ENCODE results near the gene TGFBR2. TPM values are rescaled to one million over a fixed set of nuclear protein-coding genes. Genes with fewer than 3 reads are reported as not detected.

The TGFBR2 gene
- total and polyA plus RNA-seq, 2 of the 13 experiments (the other 11 are each of a cell fraction or from before 2014, with no cell fraction given), result 82.2 to 187 TPM

GRCh38 chr3:30738605-30739004 is 132.2 kb downstream of the TGFBR2 start:
- no peak overlapping the region for H2AFZ ChIP-seq (ENCODE audit: low read length)
- H3K4me2 ChIP-seq (ENCODE audit: low read depth, low read length), result no peak overlapping the region
- no peak overlapping the region for H3K9ac ChIP-seq (ENCODE audit: insufficient read depth, low read depth, low read length)
- TF ChIP-seq ZNF296 (CRISPR knock-in tag; conservative IDR thresholded peaks at IDR 0.05), result no peak
- TF ChIP-seq E2F1 (CRISPR knock-in tag; IDR thresholded peaks at IDR 0.05), result no peak
- no peak for TF ChIP-seq KLF12 (CRISPR knock-in tag; IDR thresholded peaks at IDR 0.05; ENCODE audit: borderline replicate concordance)
- no peak for TF ChIP-seq GTF2F1 (IDR thresholded peaks at IDR 0.05; ENCODE audit: low read length)
- no peak for TF ChIP-seq PCBP2 (optimal IDR thresholded peaks at IDR 0.05; ENCODE audit: low read depth, low read length, poor library complexity, severe bottlenecking)
- no peak for TF ChIP-seq CREB1 (IDR thresholded peaks at IDR 0.05)
- no peak for TF ChIP-seq CREB1 (CRISPR knock-in tag; IDR thresholded peaks at IDR 0.05)
- no peak for TF ChIP-seq SIN3A (IDR thresholded peaks at IDR 0.05; ENCODE audit: borderline replicate concordance, low read depth, low read length)
- TF ChIP-seq ATF4 (CRISPR knock-in tag; IDR thresholded peaks at IDR 0.05), result no peak
- TF ChIP-seq HDAC2 (CRISPR knock-in tag; IDR thresholded peaks at IDR 0.05), result no peak
- TF ChIP-seq YEATS4 (CRISPR knock-in tag; IDR thresholded peaks at IDR 0.05; ENCODE audit: borderline replicate concordance), result no peak
- no peak for TF ChIP-seq ZNF326 (CRISPR knock-in tag; IDR thresholded peaks at IDR 0.05; ENCODE audit: borderline replicate concordance)
- no peak for TF ChIP-seq RXRB (CRISPR knock-in tag; IDR thresholded peaks at IDR 0.05; ENCODE audit: borderline replicate concordance)
- no peak for TF ChIP-seq ZBTB34 (CRISPR knock-in tag; IDR thresholded peaks at IDR 0.05)
- TF ChIP-seq RFX1 (IDR thresholded peaks at IDR 0.05), result no peak
- no peaks in the 10 kb centered on the region for H4K20me1 ChIP-seq (ENCODE audit: insufficient read depth, low read length)
- no peaks in the 10 kb centered on the region for H3K4me1 ChIP-seq (ENCODE audit: insufficient read depth, low read length)
- no TSS peak for BruUV-seq (replicated peaks)
- DNase-seq (ENCODE audit: low spot score) (no peak), FAIRE-seq (no peak), ATAC-seq (no peak)
- 38% methylated on average over 3 of the region's 3 CpGs for WGBS (ENCODE audit: low lambda C conversion rate)
- peaks cover 0 to 7% of the 10 kb centered on the region in 2 experiments; a peak in 2 of 5 replicates for H3K27me3 ChIP-seq (ENCODE audit: control insufficient read depth in 1 of 2, insufficient read depth in 2 of 2, low read length in 2 of 2)
- no peaks in the 10 kb centered on the region for H3K9me3 ChIP-seq (ENCODE audit: low read length)
- ChIA-PET CTCF (ENCODE audit: low intra/inter-chr PET ratio, low total read pairs) (no interaction called here), POLR2A (no interaction called here)
- intact Hi-C loops (cut with micrococcal nuclease; ENCODE audit: unreplicated experiment) (no loop called here), in situ Hi-C loops (cut with HindIII; ENCODE audit: extremely low pct_ligation_motif_present, low pct_unique_long_range_greater_than_20kb) (no loop called here)
- no peaks in the 10 kb centered on the region for H3K79me2 ChIP-seq (ENCODE audit: insufficient read depth, low read length)
- H3K27ac ChIP-seq (ENCODE audit: extremely low read length, insufficient read depth, low read length), result no peak overlapping the region
- H3K4me3 ChIP-seq (replicated peaks in 1 of 3; ENCODE audit: insufficient read depth in 1 of 3, low read depth in 2 of 3, low read length in 3 of 3), result no peak overlapping the region
- H3K36me3 ChIP-seq (replicated peaks in 1 of 2; ENCODE audit: control insufficient read depth in 1 of 2, insufficient read depth in 2 of 2, low read length in 2 of 2), result no peaks in the 10 kb centered on the region

All from HepG2 (cell line).